Activated CD8-positive, alpha-beta memory T cell treated with anti-CD3 and anti-CD28 coated beads, Interleukin-2, amount 50 U/mL, for 1 hour (primary cell): ENCODE data around the gene ATXN7.

ENCODE experiments used
- DNase-seq: peaks from one replicate; pipeline ENCODE4 v3.0.0-alpha.2; 2020; ENCODE audit errors: extremely low read depth

The ATXN7 gene

DNA sequence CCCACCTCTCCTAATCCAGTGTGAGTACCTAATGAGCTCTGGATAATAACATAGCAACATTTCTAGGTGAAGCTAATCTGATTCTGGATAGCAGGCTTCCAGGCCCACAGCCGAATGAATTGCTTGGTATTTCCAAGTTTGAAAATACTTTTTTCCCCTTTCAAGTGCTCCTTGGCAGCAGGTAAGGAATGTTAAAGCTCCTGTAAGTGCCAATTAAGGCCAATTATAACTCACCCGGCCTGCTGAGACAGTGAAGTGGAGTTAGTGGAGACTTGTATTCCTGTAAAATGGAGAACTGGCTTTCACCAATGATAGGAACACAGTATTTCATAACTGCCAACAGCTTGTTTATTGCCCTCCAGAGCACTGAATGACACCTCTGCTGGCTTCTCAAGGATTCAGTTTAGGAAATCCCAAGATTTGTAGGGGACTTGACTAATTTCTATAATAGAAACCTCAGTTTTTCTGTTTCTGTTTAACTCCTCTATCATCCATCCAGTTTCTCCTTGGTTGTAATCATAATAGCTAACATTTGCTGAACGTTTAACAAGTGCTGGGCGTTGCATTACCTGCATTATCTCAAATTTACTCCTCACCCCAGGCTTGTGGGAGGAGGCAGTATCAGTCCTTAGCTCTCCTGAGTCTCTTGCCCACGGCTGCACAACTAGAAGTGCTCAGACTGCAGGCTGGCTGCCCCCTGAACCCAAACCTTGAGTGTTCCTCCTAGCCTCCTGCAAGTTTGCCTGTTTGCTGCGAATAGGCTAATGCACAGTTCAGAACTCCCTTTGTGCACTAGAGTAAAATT, 101.2 kb downstream of the ATXN7 start:
- no peak for DNase-seq

DNA sequence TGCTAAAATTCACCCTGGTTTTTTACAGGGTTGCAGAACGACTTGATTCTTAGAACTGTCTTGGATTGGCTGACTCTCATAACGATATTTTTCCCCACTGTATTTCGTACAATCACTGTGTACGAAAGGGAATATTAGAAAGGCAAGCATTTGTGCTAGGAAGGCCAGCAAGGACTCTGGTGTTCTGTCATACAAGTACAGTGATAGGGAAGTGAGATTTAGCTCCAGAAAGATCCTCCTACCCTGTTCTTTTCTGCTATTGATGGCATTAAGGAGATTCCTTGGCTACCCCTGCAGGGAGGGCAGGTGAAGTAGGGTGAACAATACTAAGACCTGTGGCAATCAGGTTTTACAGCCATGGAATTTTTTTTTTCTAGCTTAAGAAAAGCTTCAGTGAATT, 102.3 kb downstream of the ATXN7 start:
- DNase-seq = no peak

DNA sequence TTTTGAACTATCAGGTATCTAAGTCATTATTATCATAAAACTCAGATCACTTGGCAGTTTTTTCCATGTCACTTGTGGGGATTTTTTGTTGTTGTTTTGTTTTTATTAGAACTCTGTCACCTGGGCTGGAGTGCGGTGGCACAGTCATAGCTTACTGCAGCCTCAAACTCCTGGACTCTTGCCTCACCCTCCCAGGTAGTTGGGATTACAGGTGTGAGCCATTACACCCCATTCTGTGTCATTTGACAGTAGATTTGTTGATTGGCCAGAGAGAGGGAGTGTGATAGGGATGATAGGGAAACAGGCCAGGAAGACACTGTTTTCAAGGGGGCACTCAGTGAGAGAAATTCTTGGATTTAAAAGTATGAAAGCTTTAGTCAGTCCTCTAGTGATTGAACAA, 103.2 kb downstream of the ATXN7 start:
- DNase-seq = no peak

DNA sequence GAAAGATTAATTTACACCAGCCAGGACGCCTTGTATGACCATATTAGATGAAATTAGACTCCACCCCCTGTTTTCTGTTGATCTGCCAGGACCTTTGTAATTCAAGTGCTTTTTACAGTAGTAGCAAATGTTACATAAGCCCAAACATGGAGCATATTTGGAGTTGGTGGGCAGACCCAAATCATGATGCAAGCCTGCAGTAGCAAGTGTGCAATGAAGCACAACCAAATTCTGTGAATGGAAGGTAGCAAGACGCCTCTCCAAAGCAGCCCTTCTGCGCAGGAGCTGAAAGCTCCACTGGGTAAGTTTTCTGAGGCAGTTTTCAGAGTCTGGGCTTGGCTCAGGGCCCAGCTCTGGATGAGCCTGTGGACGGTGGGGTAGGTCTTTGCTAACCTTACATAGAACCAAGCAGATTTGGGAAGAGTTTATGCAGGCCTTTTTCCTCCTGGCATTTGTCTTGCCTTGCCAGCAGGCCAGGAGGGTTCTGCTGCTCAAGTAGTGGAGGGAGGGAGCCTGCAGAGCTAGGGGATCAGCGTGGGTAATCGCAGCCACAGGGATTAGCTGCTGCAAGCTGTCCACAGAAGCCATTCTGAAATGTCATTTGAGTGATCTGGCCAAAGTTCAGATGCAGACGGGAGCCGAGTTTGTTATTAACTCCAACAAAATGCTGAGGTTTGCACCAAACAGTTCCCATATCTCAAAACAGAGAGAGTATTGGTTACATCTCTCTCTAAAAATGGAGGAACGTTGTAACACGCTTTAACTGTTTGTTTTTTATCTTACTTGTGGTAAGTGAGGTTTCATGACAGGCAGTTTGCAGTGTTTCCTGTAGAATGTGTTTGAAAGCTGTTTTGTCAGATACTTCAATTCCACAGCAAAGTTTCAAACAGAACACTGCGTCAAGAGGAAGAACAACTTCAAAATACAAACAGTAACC, 104.3 kb downstream of the ATXN7 start:
- no peak for DNase-seq

DNA sequence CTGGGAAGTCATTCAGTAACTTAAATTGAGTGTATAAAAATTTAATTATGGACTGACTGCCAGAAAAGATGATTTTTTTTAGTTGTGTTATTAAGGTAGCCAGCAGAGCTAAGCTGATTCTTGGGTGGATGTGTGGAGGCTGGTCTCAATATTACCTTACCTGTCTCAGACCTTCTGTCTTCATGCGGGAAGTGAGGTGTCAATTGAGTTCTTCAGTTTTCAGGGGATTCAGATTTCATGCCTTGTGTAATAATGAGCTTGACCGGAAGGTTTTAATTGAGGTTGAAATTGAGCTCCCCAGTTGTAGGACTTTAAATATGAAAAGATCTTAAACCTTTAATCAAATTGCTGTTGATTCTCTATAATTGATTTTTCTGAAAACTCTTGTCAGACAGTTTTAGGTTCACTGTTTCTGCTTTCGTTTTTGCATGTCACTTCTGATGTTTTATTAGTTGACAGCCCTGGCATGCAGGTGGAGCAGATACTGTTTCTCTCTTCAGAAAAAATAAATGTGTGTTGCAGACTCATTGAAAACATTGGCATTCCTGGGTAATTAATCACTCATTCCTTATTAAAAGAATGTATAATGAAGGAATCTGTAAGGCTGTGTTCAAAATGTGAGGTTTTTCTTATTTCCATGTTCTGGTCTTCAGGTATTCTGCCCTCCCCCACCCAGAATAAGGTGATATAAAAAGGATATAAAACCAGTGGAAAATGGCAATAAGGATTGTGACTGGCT, 105.1 kb downstream of the ATXN7 start:
- DNase-seq = no peak

DNA sequence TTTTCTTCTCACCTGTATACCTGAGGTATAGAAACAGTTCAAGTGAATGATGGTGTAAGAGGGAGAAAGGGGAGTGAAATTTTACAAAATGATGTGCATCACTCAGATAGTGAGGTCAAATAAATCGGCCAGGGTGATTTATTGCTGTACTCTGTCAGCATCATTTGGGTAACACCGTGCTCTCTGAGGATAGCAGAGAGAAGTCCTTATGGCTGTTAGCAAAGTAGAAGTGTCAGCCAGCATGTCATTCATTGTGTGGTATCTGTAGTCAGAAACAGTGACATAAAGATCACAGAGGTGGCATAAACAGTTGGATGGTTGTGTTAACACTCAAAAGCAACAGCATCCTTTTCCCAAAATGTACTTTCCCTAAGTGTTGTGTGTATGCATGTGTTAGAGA, 106.2 kb downstream of the ATXN7 start:
- no peak for DNase-seq

DNA sequence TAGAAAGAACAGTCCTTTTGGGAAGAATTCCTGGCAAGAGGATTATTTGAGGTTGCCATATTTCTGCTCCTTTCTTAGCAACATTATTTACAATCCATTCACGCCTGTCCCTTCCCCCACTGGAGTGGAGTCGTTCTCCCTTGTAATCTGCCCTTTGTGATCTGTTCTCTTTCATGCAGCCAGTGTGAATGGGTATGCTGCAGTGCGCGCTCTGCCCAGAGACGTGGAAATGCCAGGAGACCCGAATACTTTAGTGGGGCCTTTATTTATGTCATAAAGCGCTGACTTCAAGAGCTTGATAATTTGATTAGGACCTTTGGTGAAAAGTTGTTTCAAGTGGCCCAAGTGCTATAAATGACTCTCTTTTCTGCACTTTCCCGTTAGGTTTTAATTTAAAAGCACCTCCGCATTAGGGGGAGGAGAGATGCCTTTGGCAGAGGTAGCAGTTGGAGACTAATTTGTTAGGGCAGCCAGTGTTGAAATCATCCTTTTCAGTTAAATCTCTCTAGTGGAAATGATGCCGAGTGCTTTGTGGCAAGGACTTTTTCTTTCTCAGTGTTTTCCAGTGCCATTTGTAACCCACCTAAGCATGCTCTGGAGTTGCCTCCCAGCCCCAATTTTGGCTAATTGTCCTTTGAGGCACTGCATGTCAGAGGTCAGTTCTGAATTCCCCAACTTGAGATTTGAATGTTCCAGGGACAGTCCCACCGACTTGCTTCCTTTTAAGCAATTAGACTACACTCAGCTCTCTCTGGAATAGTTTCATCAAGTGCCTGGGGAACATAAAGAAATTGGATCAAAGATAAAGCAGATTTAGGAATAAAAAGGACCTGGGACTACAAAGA, 107.2 kb downstream of the ATXN7 start:
- DNase-seq = no peak

DNA sequence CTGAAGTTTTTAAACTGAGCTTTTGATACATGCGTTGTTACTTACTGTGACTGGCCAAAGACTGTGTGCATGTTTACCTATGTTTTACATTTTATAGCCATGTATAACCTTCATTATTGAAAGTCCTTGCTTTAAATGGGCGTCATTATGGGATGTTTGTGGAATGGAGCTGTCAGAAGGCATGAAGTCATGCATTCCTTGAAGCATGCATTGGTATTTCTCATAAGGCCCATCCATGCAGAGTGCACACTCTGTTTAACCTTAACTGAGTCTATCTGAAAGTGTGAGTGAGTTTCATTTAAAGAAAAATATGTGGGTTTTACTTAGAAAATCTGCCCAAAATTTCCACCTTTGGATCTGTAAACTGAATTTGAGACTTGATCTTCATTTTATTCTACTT, 108.5 kb downstream of the ATXN7 start:
- DNase-seq = no peak

DNA sequence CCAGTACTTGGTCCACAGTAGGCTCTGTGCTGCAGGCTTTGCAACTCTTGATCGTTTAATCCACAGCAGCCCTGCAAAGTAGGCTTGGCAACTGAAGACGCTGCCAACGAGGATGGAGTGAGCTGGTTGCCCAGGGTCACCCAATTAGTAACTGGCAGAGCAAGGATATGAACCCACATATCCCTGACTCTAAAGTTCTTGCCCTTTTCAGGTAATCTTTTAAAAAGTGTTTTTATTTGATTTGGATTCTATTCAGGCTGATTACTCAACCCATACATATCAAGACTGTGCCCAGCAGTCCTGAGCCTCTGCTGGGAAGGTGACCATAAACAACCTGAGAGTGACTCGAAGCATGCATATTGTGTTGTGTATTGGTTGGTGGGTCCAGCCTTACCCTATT, 109.3 kb downstream of the ATXN7 start:
- no peak for DNase-seq

DNA sequence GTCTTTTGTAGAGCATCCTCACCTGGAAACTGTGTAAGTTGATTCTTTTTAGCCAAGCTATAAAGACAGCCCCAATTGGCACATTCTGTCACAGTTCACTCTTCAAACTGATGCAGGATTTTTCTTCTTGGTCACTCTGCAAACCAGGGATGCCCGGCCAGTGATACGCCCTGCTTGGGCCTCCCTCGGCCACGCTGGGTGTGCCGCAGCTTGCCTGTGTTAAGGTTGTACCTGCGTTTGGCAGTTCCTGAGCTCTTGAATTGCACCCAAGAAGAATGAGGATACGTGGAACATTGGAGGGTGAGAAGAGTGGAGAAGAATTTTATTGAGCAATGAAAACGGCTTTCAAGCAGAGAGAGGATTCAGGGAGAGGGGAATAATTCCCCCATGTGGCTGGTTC, 109.7 kb downstream of the ATXN7 start:
- DNase-seq = no peak

DNA sequence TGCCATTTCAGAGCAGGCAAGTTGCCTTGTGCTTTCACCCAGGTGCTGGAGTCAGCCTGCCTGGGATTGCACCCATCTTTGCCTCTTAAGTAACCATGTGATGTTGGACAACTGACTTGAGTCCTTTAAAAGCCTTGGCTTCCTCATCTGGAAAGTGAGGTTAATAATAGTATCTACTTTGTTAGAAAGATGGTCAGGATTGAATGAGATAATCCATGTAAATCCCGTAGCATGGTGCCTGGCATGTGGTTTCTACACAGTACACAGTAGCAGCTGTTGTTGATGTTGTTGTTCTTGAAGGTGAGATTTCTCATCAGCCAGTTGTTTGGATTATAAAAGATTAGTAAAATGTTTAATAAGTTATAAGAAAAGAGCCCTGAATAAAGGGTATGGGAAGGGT, 110.8 kb downstream of the ATXN7 start:
- no peak for DNase-seq

DNA sequence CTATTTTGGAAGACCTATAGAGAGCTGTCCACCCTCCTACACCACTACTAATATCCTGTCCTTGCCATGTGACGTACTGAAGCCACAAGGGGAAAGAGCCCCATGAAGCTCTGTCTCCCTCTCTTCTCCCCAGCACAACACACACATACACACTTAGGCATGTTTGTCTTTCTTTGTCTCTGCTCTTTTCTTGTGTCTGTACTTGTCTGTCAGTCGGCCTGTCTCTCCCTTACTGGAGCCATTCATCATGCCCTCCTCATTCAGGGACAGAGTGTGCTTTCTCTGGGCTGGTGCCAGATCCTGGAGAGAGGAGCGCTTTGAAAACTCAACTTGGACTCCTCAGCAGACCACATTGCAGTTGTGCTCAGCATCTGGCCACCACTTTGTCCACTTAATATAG, 112.1 kb downstream of the ATXN7 start:
- DNase-seq = no peak

DNA sequence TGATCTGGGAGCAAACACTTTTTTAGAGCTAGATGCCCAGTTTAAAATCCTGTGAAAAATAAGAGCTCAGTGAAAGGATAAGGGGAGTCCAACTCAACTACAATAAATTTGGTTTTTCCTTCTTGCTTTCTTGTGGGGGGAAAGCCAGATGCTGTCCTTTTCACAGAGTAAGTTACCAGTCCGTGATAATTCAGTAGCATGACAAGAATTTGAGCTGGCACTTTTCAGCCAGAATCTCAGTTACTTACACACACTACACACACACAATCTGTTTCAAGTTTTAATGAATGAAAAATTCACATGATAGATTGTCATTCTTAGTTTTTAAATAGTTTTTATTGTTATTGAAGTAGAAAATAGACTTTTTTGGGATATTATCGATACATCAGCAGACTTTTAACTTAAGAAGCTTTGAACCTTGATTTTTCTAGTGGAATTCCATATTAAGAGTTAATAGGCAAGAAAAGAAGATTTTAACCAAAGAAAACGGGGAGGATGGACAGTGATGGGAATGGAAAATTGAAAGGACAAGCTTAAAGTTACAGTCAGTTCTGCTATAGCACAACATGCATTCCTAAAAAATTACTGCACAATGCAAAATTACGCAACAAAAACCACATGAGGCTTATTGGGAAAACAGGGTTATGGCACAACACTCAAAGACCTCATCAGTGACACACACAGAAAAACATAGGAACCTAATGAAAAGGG, 112.6 kb downstream of the ATXN7 start:
- no peak for DNase-seq

DNA sequence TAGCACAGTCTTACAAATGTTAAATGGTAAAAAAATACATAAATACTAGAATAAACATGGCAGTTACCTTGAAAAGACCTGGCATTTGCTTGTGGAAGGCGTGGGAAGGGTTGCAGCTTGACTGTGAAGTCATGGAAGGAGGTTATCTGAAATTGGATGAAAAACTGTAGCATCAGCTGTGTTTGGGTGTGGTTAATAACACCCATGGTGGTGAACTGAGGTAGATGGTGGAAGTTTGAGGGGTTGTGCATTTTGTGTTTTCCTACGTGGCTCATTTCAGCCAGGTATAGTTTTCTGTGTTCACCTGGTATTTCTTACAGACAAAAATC, 113.2 kb downstream of the ATXN7 start:
- DNase-seq = no peak

DNA sequence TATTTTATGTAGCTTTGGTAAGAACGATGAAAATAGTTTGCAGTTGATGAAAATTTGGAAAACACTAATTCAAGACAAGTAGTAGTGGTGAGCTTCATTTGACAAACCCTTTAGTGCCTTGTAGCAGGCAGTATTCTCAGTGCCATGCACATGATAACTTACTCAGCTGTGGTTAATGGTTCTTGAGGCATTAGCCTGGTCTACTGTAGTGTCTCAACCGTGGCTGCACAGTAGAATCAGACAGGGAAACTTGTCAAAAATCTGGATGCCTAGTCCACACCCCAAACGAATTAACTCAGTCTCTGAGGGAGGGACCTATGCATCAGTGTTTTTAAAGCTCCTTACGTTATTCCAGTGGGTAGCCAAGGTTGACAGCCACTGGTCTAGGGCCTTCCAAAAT, 114.2 kb downstream of the ATXN7 start:
- no peak for DNase-seq

DNA sequence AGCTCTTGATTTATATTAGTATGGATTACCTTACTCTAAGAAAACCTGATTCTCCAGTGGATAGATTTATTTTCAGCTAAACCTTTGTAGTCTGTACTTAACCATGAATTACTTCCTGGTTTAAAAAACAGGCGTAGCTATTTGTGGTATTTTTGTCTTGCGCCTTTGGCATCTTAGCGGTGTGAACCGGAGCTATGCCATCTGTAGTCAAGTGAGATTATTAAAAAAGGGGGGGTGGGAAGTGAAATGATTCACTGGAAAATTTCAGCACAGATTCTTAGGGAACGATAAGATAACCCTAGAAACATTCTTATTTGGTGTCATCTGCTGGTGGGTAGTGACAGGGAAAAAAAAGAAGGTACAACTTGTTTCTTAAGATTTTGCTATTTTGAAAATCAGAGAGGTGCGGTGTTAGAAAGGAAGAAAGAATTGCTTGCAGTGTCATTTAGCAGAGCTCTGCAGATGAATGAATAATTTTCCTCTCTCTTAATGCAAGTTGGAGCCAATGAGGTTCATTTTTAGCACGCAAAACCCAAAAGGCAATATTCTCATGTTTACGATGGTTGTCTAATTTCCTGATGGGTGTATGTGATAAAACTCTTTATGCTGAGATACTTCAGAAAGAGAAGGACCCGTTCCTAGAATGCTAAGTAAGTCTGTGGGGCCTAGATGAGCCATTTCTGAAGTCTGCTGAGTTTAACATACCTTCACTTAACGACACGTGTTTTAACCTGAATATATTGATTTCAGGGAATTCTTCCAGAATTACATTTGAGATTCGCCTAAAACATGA, 115.6 kb downstream of the ATXN7 start:
- no peak for DNase-seq

DNA sequence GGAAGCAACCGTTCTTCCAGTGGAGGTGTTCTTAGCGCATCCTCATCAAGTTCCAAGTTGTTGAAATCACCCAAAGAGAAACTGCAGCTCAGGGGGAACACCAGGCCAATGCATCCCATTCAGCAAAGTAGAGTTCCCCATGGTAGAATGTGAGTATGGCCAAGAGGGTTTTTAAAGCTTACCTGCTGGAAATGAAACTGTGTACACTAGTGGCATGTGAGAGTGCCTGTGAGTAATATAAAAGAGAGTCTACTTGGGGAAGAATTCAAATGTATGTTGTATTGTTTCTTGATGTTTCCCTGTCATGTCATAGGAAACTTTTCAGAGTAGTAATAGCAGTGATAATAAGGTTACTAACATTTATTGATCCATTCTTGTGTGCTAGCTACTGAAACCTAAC, 116.4 kb downstream of the ATXN7 start:
- DNase-seq = no peak

DNA sequence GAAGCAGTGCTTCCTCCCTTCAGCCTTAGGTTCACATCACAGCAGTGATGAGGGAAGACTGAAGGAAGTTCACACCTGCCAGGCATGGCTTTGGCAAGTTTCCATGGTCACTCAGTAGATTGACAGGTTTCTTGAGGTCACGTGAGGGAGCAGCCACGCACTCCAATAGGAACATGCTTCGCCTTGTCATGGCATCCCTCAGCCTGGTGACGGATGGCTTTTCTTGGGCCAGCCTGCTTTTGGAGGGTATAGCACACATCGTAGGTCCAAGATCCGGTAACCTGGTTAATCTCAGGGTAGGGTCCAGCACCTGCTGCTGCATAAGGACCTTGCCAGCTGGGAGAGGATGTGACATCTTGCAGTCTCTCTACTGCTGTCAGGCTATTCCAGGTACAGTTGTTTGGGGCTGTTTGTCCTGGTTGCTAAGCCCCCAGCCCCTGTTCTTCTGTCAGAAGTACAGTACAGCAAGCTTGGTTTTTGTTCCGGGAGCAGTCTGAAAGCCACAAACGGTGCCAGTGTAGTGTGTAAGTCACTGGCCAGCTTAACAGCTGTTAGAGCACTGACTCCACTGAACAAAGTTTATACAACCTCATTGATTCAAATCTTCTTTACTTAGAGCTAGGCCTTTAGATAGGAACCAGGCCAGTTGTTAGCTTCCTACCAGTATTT, 117.3 kb downstream of the ATXN7 start:
- no peak for DNase-seq

DNA sequence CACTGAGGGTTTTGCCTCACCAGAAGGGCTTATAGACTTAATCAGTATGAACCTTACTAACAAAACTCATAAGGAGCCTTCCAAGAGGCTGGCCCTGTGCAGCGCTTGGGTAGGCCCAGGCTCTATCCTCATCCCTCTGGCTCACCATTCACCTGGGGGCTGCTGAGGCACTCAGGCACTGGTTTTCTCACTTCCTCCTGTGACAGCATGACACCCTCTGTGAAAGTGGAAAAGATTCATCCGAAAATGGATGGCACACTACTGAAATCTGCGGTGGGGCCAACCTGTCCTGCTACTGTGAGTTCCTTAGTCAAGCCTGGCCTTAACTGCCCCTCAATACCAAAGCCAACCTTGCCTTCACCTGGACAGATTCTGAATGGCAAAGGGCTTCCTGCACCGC, 118.3 kb downstream of the ATXN7 start:
- DNase-seq = no peak

DNA sequence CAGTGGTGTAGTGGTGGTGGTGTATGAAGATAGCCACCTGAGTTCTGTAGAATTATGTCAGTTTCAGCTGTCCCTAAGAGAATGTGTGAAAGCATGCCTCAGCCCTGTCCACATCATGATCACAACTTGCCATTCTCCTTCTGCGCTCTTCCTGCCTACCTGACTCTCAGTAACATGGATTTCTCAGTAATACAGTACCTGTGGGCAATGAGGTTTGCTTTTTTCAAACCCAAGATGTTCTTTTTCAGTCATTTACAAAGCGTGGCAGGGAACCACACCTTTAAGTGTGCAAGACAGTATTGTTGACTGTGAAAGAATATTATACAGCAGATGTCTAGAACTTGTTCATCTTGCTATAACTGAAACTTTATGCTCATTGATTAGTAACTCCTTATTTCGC, 120.7 kb downstream of the ATXN7 start:
- DNase-seq = no peak
